Measurements from ENCODE around the gene ATPAF2.
A peak's percentile ranks its signal among the peaks of the same experiment; 100 is the strongest.

ATPAF2 gene

GRCh38 chr17:17985153-17985552, 53.8 kb downstream of the ATPAF2 start:
- DNase-seq: no peak

GRCh38 chr17:17983776-17984175, 55.2 kb downstream of the ATPAF2 start:
- DNase-seq: no peak

GRCh38 chr17:17983376-17983775, 55.6 kb downstream of the ATPAF2 start:
- no peak for DNase-seq

- DNase-seq: no peak
Observed at GRCh38 chr17:17982801-17983200, 56.2 kb downstream of the ATPAF2 start.

GRCh38 chr17:17981330-17981729, 57.6 kb downstream of the ATPAF2 start:
- no peak for DNase-seq

GRCh38 chr17:17979778-17980177, 59.2 kb downstream of the ATPAF2 start:
- no peak for DNase-seq

GRCh38 chr17:17978481-17979424, 60.2 kb downstream of the ATPAF2 start:
- no peak for DNase-seq

- DNase-seq: no peak
Observed at GRCh38 chr17:17976931-17977570, 61.9 kb downstream of the ATPAF2 start.

- no peak for DNase-seq
Observed at GRCh38 chr17:17975436-17975835, 63.5 kb downstream of the ATPAF2 start.

- DNase-seq: no peak
Observed at GRCh38 chr17:17972952-17973254, 66.1 kb downstream of the ATPAF2 start.

GRCh38 chr17:17972126-17972951, 66.6 kb downstream of the ATPAF2 start, which contains the start of the genes DRC3 and TOM1L2:
DRC3 (plus strand) TSS chr17:17972862; CDS start chr17:17977599, 4,737 bp downstream.
TOM1L2 (minus strand) TSS chr17:17972400; CDS start chr17:17972313, 87 bp downstream.
- peak; percentile 100 for DNase-seq

- DNase-seq: no peak
Observed at GRCh38 chr17:17971431-17972125, 67.4 kb downstream of the ATPAF2 start.

- no peak for DNase-seq
Observed at GRCh38 chr17:17970699-17971430, 68.1 kb downstream of the ATPAF2 start.
